Activated T-helper 17 cell treated with anti-CD3 and anti-CD28 coated beads, Interleukin-2, amount 50 U/mL, for 72 hours (primary cell): ENCODE results near the gene PDE1A. TPM values are rescaled to one million over a fixed set of nuclear protein-coding genes. Genes with fewer than 3 reads are reported as not detected.

Experiments used
- ATAC-seq: fragments of 150-1000 bp; cut with Tn5 transposase; replicated peaks from 2 replicates; pipeline ENCODE4 v1.10.0; 2021; ENCODE audit warnings: mild to moderate bottlenecking, moderate library complexity
- H3K27ac Mint-ChIP-seq: one replicate; pipeline ENCODE4 v1.8.0; 2022; ENCODE audit warnings: mixed read lengths
- H3K27me3 Mint-ChIP-seq: one replicate; pipeline ENCODE4 v1.8.0; 2022; ENCODE audit warnings: mixed read lengths
- H3K36me3 Mint-ChIP-seq: one replicate; pipeline ENCODE4 v1.8.0; 2022; ENCODE audit warnings: low read depth, mild to moderate bottlenecking, mixed read lengths
- H3K4me1 Mint-ChIP-seq: one replicate; pipeline ENCODE4 v1.8.0; 2022; ENCODE audit warnings: mixed read lengths
- H3K4me3 Mint-ChIP-seq: one replicate; pipeline ENCODE4 v1.8.0; 2022; ENCODE audit warnings: mild to moderate bottlenecking, mixed read lengths
- H3K9me3 Mint-ChIP-seq: one replicate; pipeline ENCODE4 v1.8.0; 2022; ENCODE audit warnings: mixed read lengths
- total RNA-seq, 2 donors: library from RNA; stranded (reverse); gene quantifications; one replicate each; pipeline ENCODE4 v1.2.3, GENCODE V29; 2022

Gene PDE1A
- total RNA-seq, 2 donors from 2014 or later, result not detected

DNA sequence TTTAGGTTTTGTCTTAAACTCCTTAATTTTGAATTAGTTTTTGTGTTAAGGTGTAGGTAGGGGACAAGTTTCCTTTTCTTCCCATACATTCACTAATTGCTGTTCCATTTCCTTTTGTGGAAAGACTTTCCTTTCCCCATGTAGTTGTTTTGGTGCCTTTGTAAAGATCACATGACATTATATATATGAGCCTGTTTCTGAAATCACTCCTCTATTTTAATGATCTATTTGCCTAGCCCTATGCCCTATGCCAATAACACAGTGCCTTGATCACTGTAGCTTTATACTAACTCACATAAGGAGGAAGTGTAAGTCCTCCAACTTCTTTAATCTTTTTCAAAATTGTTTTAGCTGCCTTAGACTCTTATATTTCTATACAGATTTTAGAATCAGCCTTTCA lies 229.3 kb downstream of the PDE1A start:
- Mint-ChIP-seq H3K9me3 (no peaks in the 10 kb centered on the region), H3K4me1 (no peaks in the 10 kb centered on the region), H3K4me3 (no peak overlapping the region), H3K27ac (no peak overlapping the region), H3K27me3 (peaks cover 9% of the 10 kb centered on the region), H3K36me3 (no peaks in the 10 kb centered on the region)
- ATAC-seq, result no peak

DNA sequence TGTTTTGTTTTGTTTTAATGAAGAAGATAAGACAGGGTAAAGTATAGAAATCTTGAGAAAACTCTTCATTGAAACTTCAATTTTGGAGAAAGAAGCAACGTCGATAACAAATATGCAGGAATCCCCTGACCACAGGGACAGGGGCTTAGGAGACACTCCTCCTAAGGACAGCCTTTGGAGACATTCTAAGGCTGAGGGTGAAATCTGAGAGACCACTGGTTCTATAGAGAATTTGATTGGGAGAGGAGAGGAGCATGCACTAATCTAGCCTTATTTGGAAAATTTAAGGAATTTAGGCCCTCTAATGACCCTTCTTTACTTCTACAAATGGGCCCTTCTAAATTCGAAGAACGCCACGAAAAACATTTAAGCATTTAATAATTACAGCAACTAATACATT lies 233.5 kb downstream of the PDE1A start:
- Mint-ChIP-seq H3K4me3 (no peak overlapping the region), H3K27me3 (peaks cover 9% of the 10 kb centered on the region), H3K4me1 (no peaks in the 10 kb centered on the region), H3K27ac (no peak overlapping the region), H3K36me3 (no peaks in the 10 kb centered on the region), H3K9me3 (no peaks in the 10 kb centered on the region)
- ATAC-seq, result no peak

DNA sequence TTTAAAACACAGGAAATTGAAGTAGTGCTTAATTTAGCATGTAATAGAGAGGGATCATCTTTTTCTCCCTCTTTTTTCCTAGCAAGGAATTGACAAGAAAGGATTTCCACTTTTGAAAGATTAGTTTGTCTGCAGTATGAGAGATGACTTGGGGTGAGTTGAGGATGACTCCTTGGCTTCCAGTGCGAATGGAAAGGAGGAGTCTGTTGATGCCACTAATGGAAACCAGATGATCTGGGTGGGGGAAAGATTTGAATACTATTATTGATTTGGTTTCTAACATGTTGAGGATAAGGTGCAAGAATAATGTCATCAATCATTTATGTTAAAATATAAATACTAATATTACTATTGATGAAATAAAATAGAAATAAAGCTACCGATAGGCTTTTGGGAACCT lies 235.8 kb downstream of the PDE1A start:
- Mint-ChIP-seq H3K4me3 (no peak overlapping the region), H3K27ac (no peak overlapping the region), H3K27me3 (peaks cover 4% of the 10 kb centered on the region), H3K4me1 (no peaks in the 10 kb centered on the region), H3K9me3 (no peaks in the 10 kb centered on the region), H3K36me3 (no peaks in the 10 kb centered on the region)
- ATAC-seq, result no peak

DNA sequence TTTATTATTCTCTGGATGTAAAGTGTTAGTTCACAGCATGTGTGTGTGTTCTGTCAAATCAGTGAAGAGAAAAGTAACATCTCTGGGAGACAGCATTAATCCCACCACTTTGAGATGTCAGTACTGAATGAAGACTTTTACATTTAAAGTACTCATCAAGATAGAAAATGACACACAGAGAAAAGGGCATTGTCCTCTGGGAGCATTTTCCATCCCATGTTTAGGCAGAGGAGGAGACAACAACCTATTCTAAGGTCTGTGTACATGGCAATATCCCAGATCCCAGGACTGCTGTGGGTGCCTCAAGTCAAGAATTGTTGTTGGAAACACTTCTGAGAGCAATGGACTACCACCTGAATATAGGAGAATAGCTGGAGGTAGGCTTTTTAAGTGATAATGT lies 239.7 kb downstream of the PDE1A start:
- Mint-ChIP-seq H3K4me1 (no peaks in the 10 kb centered on the region), H3K27ac (no peak overlapping the region), H3K36me3 (no peaks in the 10 kb centered on the region), H3K27me3 (peaks cover 16% of the 10 kb centered on the region), H3K9me3 (peaks cover 5% of the 10 kb centered on the region), H3K4me3 (no peak overlapping the region)
- no peak for ATAC-seq

DNA sequence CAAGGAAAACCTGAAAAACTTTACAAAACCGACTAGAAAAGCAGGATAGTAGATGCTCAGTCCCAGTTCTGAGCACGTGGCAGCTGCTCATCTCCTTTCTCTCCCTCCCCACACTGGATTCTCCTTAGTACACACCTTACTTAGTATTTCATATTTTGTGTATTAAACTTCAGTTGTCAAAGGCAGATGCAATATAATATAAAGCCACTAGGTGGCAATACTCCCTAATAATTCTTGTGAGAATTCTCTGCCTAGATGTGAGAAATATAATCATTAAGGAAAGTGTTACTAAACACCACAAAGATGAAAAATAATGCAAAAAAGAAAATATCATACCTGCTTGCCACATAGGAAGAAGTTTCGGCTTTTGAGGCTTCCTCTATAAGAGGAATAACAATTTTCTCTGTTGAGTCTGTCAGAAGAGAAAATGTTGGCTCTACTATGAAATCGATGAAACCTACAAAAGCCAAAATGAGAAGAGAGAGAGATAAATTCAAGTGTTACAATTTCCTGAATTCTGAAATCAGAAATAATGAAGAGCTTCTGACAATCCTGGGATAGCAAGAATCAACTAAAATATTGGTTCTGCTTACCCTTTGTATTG lies 240.6 kb downstream of the PDE1A start:
- no peak overlapping the region for H3K27ac Mint-ChIP-seq
- peaks cover 18% of the 10 kb centered on the region for H3K27me3 Mint-ChIP-seq
- no peak for ATAC-seq
- no peak overlapping the region for H3K4me3 Mint-ChIP-seq
- no peaks in the 10 kb centered on the region for H3K4me1 Mint-ChIP-seq
- no peaks in the 10 kb centered on the region for H3K36me3 Mint-ChIP-seq
- peaks cover 5% of the 10 kb centered on the region for H3K9me3 Mint-ChIP-seq

DNA sequence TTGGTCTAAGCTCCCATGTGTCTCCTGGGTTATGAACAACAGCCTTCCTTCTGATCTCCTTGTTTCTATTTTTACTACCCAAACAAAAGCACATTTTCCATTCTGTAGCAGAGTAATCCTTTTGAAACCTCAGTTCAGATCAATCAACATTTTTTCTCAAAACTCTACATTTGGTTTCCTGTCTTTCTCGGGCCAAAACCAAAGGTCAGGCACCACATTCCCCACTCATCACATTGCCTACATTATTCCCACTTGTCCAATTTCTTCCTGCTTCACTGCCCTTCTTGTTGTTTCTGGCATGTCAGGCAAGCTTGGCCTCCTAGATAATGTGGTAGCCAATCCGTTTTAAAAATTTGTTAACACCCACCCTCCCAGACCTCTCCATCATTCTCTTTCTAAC lies 244.4 kb downstream of the PDE1A start:
- no peaks in the 10 kb centered on the region for H3K4me1 Mint-ChIP-seq
- no peak for ATAC-seq
- H3K9me3 Mint-ChIP-seq, result peaks cover 5% of the 10 kb centered on the region
- no peaks in the 10 kb centered on the region for H3K36me3 Mint-ChIP-seq
- no peak overlapping the region for H3K4me3 Mint-ChIP-seq
- no peak overlapping the region for H3K27ac Mint-ChIP-seq
- peaks cover 20% of the 10 kb centered on the region for H3K27me3 Mint-ChIP-seq

DNA sequence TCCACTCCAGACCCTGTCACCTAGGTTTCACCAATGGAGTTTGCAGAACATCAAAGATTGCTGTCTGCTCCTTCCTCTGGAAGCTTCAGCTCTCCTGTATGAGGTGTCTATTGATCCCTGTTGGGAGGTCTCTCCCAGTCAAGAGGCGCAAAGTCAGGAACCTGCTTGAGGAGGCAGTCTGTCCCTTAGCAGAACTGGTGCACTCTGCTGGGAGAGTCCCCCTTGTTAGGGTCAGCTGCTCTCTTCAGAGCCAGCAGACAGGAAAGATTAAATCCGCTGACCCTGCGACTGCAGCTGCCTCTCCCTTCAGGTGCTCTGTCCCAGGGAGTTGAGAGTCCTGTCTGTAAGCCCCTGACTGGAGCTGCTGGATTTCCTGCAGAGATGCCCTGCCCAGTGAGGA lies 245.5 kb downstream of the PDE1A start:
- H3K4me3 Mint-ChIP-seq, result no peak overlapping the region
- H3K27ac Mint-ChIP-seq, result no peak overlapping the region

DNA sequence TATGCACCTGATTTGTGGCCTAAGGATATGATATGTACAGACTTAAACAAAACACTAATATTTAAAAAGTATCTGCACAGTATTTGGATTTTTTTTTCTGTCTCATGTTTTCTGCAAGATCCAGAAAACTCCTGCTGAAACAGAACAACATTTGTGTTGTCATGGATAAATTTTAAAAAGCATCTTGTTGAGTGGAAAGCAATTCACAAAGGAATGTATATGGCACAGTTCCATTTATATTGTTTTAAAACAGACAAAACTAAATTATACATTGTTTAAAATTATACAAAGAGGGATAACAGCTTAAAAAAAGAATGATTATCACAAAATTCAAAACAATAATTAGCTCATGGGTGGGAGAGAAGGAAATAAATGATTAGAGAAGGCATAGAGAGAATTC lies 247.7 kb downstream of the PDE1A start:
- Mint-ChIP-seq H3K36me3 (no peaks in the 10 kb centered on the region), H3K9me3 (peaks cover 5% of the 10 kb centered on the region), H3K4me3 (no peak overlapping the region), H3K27ac (no peak overlapping the region), H3K27me3 (peaks cover 20% of the 10 kb centered on the region), H3K4me1 (no peaks in the 10 kb centered on the region)
- no peak for ATAC-seq

More for the DNA sequence above, 245.5 kb downstream of the PDE1A start:
- Mint-ChIP-seq H3K9me3 (peaks cover 5% of the 10 kb centered on the region), H3K4me1 (no peaks in the 10 kb centered on the region), H3K36me3 (no peaks in the 10 kb centered on the region), H3K27me3 (peaks cover 20% of the 10 kb centered on the region)
- no peak for ATAC-seq

DNA sequence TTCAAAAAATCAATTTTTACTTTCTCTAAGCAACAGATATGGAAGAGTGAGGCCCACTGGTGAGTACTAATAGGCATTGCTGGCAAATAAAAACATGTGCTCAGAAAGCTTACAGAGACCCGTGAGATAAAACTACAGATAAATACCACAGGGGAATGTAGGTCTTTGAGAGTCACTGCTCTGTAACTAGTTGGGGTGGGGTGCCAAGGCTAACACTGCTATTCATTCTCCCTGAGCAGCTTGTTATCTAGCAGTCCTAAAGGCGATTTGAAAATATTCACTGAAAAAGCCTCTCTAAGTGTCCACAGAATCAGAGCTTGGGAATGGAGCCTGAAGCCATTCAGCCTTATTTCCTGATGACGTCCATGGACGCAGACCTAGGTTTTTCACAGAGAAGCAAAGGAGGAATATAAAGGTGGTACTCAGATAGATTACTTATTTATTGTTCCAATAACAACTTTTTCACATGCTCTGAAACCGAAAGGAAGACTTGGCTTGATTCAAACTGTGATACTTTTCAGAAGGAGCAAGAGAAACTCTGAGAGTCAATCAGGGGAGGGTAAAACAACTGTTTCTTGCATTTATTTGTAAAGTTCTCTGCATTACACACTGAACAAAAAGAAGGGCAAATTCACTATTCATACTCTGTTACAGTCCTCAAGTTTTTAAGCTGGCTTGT lies 252.8 kb downstream of the PDE1A start:
- no peak for ATAC-seq
- Mint-ChIP-seq H3K27me3 (no peaks in the 10 kb centered on the region), H3K9me3 (no peaks in the 10 kb centered on the region), H3K4me1 (no peaks in the 10 kb centered on the region), H3K27ac (no peak overlapping the region), H3K4me3 (no peak overlapping the region), H3K36me3 (no peaks in the 10 kb centered on the region)

DNA sequence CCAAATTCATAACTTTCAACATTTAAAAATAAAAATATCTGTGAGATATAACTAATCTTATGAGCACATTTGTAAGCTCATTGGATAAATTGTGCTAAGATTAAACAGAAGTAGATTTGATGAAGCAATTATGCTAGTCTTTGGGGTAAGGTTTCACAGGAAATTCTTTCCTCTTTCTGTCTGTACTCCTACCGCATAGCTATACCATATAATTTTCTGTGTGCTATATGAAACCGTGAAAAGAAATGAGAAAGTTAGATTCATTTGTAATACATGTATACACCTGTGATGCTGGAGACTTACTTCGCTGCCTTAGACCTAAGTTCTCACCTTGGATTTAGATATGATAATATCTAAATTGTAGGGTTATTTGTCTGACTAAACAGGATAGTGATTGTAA lies 256.5 kb downstream of the PDE1A start:
- Mint-ChIP-seq H3K9me3 (no peaks in the 10 kb centered on the region), H3K27ac (no peak overlapping the region), H3K36me3 (no peaks in the 10 kb centered on the region), H3K27me3 (no peaks in the 10 kb centered on the region), H3K4me1 (no peaks in the 10 kb centered on the region), H3K4me3 (no peak overlapping the region)
- ATAC-seq, result no peak

DNA sequence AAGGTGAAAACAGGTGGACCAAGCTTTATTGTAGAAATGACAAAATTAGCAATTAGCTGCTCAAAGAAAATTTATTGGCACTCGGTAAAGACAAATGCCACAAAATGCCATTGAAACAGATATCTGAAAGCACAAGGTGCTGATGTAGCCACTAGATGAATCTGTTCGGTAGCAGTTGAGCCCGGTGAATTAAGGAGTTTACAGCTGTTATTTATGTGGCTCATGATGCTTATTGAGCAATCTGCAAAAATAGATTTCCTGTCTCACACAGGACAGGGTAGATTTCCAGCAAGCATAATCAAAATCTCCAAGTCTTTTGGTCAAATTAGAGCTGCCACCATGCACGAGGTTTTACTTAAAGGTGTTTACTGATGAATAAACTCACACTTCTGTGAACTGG lies 259.0 kb downstream of the PDE1A start:
- Mint-ChIP-seq H3K4me1 (no peaks in the 10 kb centered on the region), H3K27ac (no peak overlapping the region), H3K27me3 (no peaks in the 10 kb centered on the region), H3K9me3 (no peaks in the 10 kb centered on the region), H3K4me3 (no peak overlapping the region), H3K36me3 (no peaks in the 10 kb centered on the region)
- no peak for ATAC-seq

DNA sequence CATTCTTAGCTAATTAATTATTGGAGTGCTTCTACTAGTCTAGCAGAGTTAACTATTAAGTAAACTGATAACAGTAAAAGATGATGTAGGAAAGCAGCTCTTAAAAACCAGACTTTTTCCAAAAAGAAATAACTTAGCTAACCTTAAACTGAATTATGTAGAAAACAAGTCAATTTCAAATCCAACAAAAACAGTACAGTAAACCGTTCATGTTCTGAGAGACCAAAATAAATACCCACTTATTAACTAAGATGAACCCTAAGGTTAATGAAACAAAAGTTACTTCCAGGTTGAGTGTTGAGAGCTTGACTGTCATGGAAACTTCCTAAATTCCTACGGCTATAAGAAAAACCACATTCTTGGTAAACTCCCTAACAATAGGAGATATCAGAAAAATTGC lies 260.0 kb downstream of the PDE1A start:
- Mint-ChIP-seq H3K9me3 (no peaks in the 10 kb centered on the region), H3K4me1 (no peaks in the 10 kb centered on the region), H3K36me3 (no peaks in the 10 kb centered on the region), H3K27ac (no peak overlapping the region), H3K4me3 (no peak overlapping the region), H3K27me3 (no peaks in the 10 kb centered on the region)
- no peak for ATAC-seq

DNA sequence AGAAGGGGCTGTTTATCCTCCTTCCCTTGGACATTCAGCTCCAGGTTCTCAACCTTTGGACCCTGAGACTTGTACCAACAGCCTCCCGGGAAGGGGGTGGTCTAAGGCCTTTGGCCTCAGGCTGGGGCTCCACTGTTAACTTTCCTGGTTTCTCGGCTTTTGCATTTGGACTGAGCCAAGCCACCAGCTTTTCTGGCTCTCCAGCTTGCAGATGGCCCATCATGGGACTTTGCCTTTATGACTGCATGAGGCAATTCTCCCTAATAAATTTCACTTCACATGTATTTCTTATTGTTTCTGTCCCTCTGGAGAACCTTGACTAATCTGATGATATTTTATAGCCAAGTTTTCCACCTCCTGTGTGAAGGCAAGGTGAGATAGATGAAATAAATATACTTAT lies 260.4 kb downstream of the PDE1A start:
- no peak for ATAC-seq
- Mint-ChIP-seq H3K36me3 (no peaks in the 10 kb centered on the region), H3K4me1 (no peaks in the 10 kb centered on the region), H3K9me3 (no peaks in the 10 kb centered on the region), H3K27me3 (no peaks in the 10 kb centered on the region), H3K27ac (no peak overlapping the region), H3K4me3 (no peak overlapping the region)

DNA sequence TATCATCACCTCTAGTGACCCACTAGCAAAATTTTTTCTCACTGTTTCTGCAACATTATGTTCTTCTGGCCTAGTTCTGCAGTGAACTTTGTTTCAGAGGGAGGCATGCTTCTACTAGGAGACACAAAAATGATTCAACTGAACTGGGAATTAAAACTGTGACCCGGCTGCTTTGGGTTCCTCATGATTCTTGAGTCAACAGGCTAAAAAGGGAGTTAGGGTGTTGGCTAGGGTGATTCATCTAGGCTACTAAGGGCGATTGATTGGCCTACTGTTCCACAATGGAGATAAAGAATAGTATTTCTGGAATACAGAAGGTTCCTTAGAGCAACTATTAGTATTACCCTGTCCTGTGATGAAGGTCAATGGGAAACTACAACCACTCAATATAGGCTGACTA lies 261.6 kb downstream of the PDE1A start:
- Mint-ChIP-seq H3K36me3 (no peaks in the 10 kb centered on the region), H3K27me3 (no peaks in the 10 kb centered on the region), H3K9me3 (no peaks in the 10 kb centered on the region), H3K4me1 (no peaks in the 10 kb centered on the region), H3K4me3 (no peak overlapping the region), H3K27ac (no peak overlapping the region)
- no peak for ATAC-seq

DNA sequence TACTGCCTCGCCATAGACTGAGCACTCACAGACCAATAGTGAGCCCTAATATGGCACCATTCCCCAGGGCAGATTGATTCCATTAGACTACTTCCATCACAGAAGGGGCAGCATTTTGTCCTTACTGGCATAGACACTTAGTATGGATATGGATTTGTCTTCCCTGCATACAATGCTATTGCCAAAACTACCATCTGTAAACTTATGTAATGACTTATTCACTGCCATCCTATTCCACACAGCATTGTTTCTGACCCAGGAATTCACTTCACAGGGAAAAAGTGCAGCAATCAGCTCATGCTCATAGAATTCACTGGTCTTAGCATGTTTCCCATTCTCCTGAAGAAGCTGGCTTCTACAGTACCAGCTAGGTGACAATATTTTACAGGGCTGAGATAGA lies 262.1 kb downstream of the PDE1A start:
- ATAC-seq, result no peak
- no peak overlapping the region for H3K27ac Mint-ChIP-seq
- H3K36me3 Mint-ChIP-seq, result no peaks in the 10 kb centered on the region
- H3K4me3 Mint-ChIP-seq, result no peak overlapping the region
- no peaks in the 10 kb centered on the region for H3K9me3 Mint-ChIP-seq
- no peaks in the 10 kb centered on the region for H3K27me3 Mint-ChIP-seq
- no peaks in the 10 kb centered on the region for H3K4me1 Mint-ChIP-seq

DNA sequence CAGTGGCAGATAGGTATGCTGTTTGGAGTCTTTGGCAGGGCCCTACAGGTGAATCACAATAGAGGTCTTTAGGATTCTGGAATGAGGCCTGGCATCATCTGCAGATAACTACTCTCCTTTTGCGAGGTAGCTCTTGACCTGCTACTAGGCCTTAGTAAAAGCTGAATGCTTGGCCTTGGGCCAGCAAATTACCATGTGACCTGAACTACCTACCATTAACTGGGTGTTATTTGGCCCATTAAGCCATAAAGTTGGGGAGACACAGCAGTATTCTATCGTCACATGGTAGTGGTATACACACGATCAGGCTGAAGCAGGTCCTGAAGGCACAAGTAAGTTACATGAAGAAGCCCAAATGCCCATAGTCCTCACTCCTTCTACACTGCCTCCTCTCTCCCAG lies 263.0 kb downstream of the PDE1A start:
- no peaks in the 10 kb centered on the region for H3K4me1 Mint-ChIP-seq
- no peaks in the 10 kb centered on the region for H3K9me3 Mint-ChIP-seq
- ATAC-seq, result no peak
- H3K4me3 Mint-ChIP-seq, result no peak overlapping the region
- no peaks in the 10 kb centered on the region for H3K27me3 Mint-ChIP-seq
- H3K36me3 Mint-ChIP-seq, result no peaks in the 10 kb centered on the region
- H3K27ac Mint-ChIP-seq, result no peak overlapping the region
